Measurements from ENCODE around the gene TM4SF4.
"Not testable (repeated sequence)": the region's sequence is repeated elsewhere in the genome, so short reads cannot be mapped to it uniquely, and the experiment has no call there.

Gene TM4SF4

GRCh38 chr3:149442043-149442442 is 32.5 kb upstream of the TM4SF4 start:
- Histone ChIP-seq H3K36me3 (ENCODE audit: control insufficient read depth, insufficient read depth, low read length) (no peaks in the 10 kb centered on the region), H3K4me3 (ENCODE audit: extremely low read depth, insufficient read depth, low read length, poor library complexity, severe bottlenecking) (no peak overlapping the region), H3K4me1 (ENCODE audit: control insufficient read depth, insufficient read depth, low read length, poor library complexity, severe bottlenecking) (peaks cover 17% of the 10 kb centered on the region), H3K9me3 (ENCODE audit: control insufficient read depth, low read length) (no peaks in the 10 kb centered on the region), H3K27ac (ENCODE audit: low read depth, low read length, severe bottlenecking) (no peak overlapping the region)
- no CpG with 5 or more reads among the region's 1 CpG for WGBS, 2 experiments (ENCODE audit: insufficient coverage in 2 of 2)

- Histone ChIP-seq H3K36me3 (ENCODE audit: control insufficient read depth, insufficient read depth, low read length) (no peaks in the 10 kb centered on the region), H3K4me1 (ENCODE audit: control insufficient read depth, insufficient read depth, low read length, poor library complexity, severe bottlenecking) (peaks cover 17% of the 10 kb centered on the region), H3K4me3 (ENCODE audit: extremely low read depth, insufficient read depth, low read length, poor library complexity, severe bottlenecking) (no peak overlapping the region), H3K27ac (ENCODE audit: low read depth, low read length, severe bottlenecking) (no peak overlapping the region), H3K9me3 (ENCODE audit: control insufficient read depth, low read length) (no peaks in the 10 kb centered on the region)
- 93 to 96% methylated on average over 2 of the region's 4 CpGs for WGBS, 2 experiments (ENCODE audit: insufficient coverage in 2 of 2)
These were observed 31.5 kb upstream of the TM4SF4 start for GRCh38 chr3:149442851-149443544.

- Histone ChIP-seq H3K4me3 (ENCODE audit: extremely low read depth, insufficient read depth, low read length, poor library complexity, severe bottlenecking) (no peak overlapping the region), H3K27ac (ENCODE audit: low read depth, low read length, severe bottlenecking) (no peak overlapping the region), H3K4me1 (ENCODE audit: control insufficient read depth, insufficient read depth, low read length, poor library complexity, severe bottlenecking) (peaks cover 17% of the 10 kb centered on the region), H3K36me3 (ENCODE audit: control insufficient read depth, insufficient read depth, low read length) (no peaks in the 10 kb centered on the region), H3K9me3 (ENCODE audit: control insufficient read depth, low read length) (no peaks in the 10 kb centered on the region)
- WGBS, 2 experiments (ENCODE audit: insufficient coverage in 2 of 2) = 100% methylated on average over 2 of the region's 2 CpGs; no CpG with 5 or more reads in 1 of the 2 experiments
These were observed 31.0 kb upstream of the TM4SF4 start for GRCh38 chr3:149443545-149443912.

- WGBS, 2 experiments (ENCODE audit: insufficient coverage in 2 of 2) = 91% methylated on average over 23 of the region's 26 CpGs; no CpG with 5 or more reads in 1 of the 2 experiments
- H3K4me1 ChIP-seq (ENCODE audit: control insufficient read depth, insufficient read depth, low read length, poor library complexity, severe bottlenecking) = peaks cover 17% of the 10 kb centered on the region
- H3K36me3 ChIP-seq (ENCODE audit: control insufficient read depth, insufficient read depth, low read length); H3K4me3 ChIP-seq (ENCODE audit: extremely low read depth, insufficient read depth, low read length, poor library complexity, severe bottlenecking); H3K9me3 ChIP-seq (ENCODE audit: control insufficient read depth, low read length); H3K27ac ChIP-seq (ENCODE audit: low read depth, low read length, severe bottlenecking): not testable (repeated sequence)
These were observed 29.6 kb upstream of the TM4SF4 start for GRCh38 chr3:149444867-149445266.

GRCh38 chr3:149448331-149448831 is 26.1 kb upstream of the TM4SF4 start:
- no peak overlapping the region for H3K27ac ChIP-seq (ENCODE audit: low read depth, low read length, severe bottlenecking)
- no peaks in the 10 kb centered on the region for H3K36me3 ChIP-seq (ENCODE audit: control insufficient read depth, insufficient read depth, low read length)
- 0 to 50% methylated on average over 1 to 2 of the region's 3 CpGs for WGBS, 2 experiments (ENCODE audit: insufficient coverage in 2 of 2)
- H3K9me3 ChIP-seq (ENCODE audit: control insufficient read depth, low read length) = peaks cover 27% of the 10 kb centered on the region
- peaks cover 5% of the 10 kb centered on the region for H3K4me1 ChIP-seq (ENCODE audit: control insufficient read depth, insufficient read depth, low read length, poor library complexity, severe bottlenecking)
- H3K4me3 ChIP-seq (ENCODE audit: extremely low read depth, insufficient read depth, low read length, poor library complexity, severe bottlenecking) = no peak overlapping the region

- WGBS, 2 experiments (ENCODE audit: insufficient coverage in 2 of 2) = 50% methylated on average over 2 of the region's 3 CpGs; no CpG with 5 or more reads in 1 of the 2 experiments
- Histone ChIP-seq H3K9me3 (ENCODE audit: control insufficient read depth, low read length) (peaks cover 27% of the 10 kb centered on the region), H3K4me1 (ENCODE audit: control insufficient read depth, insufficient read depth, low read length, poor library complexity, severe bottlenecking) (no peaks in the 10 kb centered on the region), H3K36me3 (ENCODE audit: control insufficient read depth, insufficient read depth, low read length) (no peaks in the 10 kb centered on the region), H3K4me3 (ENCODE audit: extremely low read depth, insufficient read depth, low read length, poor library complexity, severe bottlenecking) (no peak overlapping the region), H3K27ac (ENCODE audit: low read depth, low read length, severe bottlenecking) (no peak overlapping the region)
These were observed 25.3 kb upstream of the TM4SF4 start for GRCh38 chr3:149449182-149449581.

GRCh38 chr3:149449799-149450198 is 24.7 kb upstream of the TM4SF4 start:
- Histone ChIP-seq H3K27ac (ENCODE audit: low read depth, low read length, severe bottlenecking) (no peak overlapping the region), H3K36me3 (ENCODE audit: control insufficient read depth, insufficient read depth, low read length) (no peaks in the 10 kb centered on the region), H3K4me3 (ENCODE audit: extremely low read depth, insufficient read depth, low read length, poor library complexity, severe bottlenecking) (no peak overlapping the region), H3K4me1 (ENCODE audit: control insufficient read depth, insufficient read depth, low read length, poor library complexity, severe bottlenecking) (no peaks in the 10 kb centered on the region), H3K9me3 (ENCODE audit: control insufficient read depth, low read length) (peaks cover 27% of the 10 kb centered on the region)
- WGBS, 2 experiments (ENCODE audit: insufficient coverage in 2 of 2) = 69 to 80% methylated on average over 1 to 2 of the region's 4 CpGs

- H3K27ac ChIP-seq (ENCODE audit: low read depth, low read length, severe bottlenecking) = no peak overlapping the region
- no CpG with 5 or more reads among the region's 2 CpGs for WGBS, 2 experiments (ENCODE audit: insufficient coverage in 2 of 2)
- H3K36me3 ChIP-seq (ENCODE audit: control insufficient read depth, insufficient read depth, low read length) = no peaks in the 10 kb centered on the region
- H3K4me3 ChIP-seq (ENCODE audit: extremely low read depth, insufficient read depth, low read length, poor library complexity, severe bottlenecking) = no peak overlapping the region
- no peaks in the 10 kb centered on the region for H3K4me1 ChIP-seq (ENCODE audit: control insufficient read depth, insufficient read depth, low read length, poor library complexity, severe bottlenecking)
- peaks cover 27% of the 10 kb centered on the region for H3K9me3 ChIP-seq (ENCODE audit: control insufficient read depth, low read length)
These were observed 24.2 kb upstream of the TM4SF4 start for GRCh38 chr3:149450281-149450680.

GRCh38 chr3:149452036-149452435 is 22.5 kb upstream of the TM4SF4 start:
- H3K27ac ChIP-seq (ENCODE audit: low read depth, low read length, severe bottlenecking) = no peak overlapping the region
- no peaks in the 10 kb centered on the region for H3K4me1 ChIP-seq (ENCODE audit: control insufficient read depth, insufficient read depth, low read length, poor library complexity, severe bottlenecking)
- no peaks in the 10 kb centered on the region for H3K36me3 ChIP-seq (ENCODE audit: control insufficient read depth, insufficient read depth, low read length)
- 81 to 83% methylated on average over 3 of the region's 3 CpGs for WGBS, 2 experiments (ENCODE audit: insufficient coverage in 2 of 2)
- peaks cover 27% of the 10 kb centered on the region for H3K9me3 ChIP-seq (ENCODE audit: control insufficient read depth, low read length)
- H3K4me3 ChIP-seq (ENCODE audit: extremely low read depth, insufficient read depth, low read length, poor library complexity, severe bottlenecking) = no peak overlapping the region

- no peaks in the 10 kb centered on the region for H3K36me3 ChIP-seq (ENCODE audit: control insufficient read depth, insufficient read depth, low read length)
- no peak overlapping the region for H3K27ac ChIP-seq (ENCODE audit: low read depth, low read length, severe bottlenecking)
- WGBS, 2 experiments (ENCODE audit: insufficient coverage in 2 of 2) = 100% methylated on average over 1 of the region's 1 CpG; no CpG with 5 or more reads in 1 of the 2 experiments
- peaks cover 27% of the 10 kb centered on the region for H3K9me3 ChIP-seq (ENCODE audit: control insufficient read depth, low read length)
- H3K4me1 ChIP-seq (ENCODE audit: control insufficient read depth, insufficient read depth, low read length, poor library complexity, severe bottlenecking) = no peaks in the 10 kb centered on the region
- H3K4me3 ChIP-seq (ENCODE audit: extremely low read depth, insufficient read depth, low read length, poor library complexity, severe bottlenecking) = no peak overlapping the region
These were observed 21.2 kb upstream of the TM4SF4 start for GRCh38 chr3:149453140-149453805.

GRCh38 chr3:149454746-149455145 is 19.8 kb upstream of the TM4SF4 start:
- Histone ChIP-seq H3K36me3 (ENCODE audit: control insufficient read depth, insufficient read depth, low read length) (no peaks in the 10 kb centered on the region), H3K4me3 (ENCODE audit: extremely low read depth, insufficient read depth, low read length, poor library complexity, severe bottlenecking) (no peak overlapping the region), H3K9me3 (ENCODE audit: control insufficient read depth, low read length) (peaks cover 27% of the 10 kb centered on the region), H3K4me1 (ENCODE audit: control insufficient read depth, insufficient read depth, low read length, poor library complexity, severe bottlenecking) (no peaks in the 10 kb centered on the region), H3K27ac (ENCODE audit: low read depth, low read length, severe bottlenecking) (peak overlapping the region; percentile 43)

All from mesodermal cell (in vitro differentiated cells).